Neural progenitor cell (in vitro differentiated cells): ENCODE results near the gene TRRAP.

ENCODE experiments used
- CTCF ChIP-seq: fragments of 200-600 bp; sonication (generic); IDR thresholded peaks from 2 replicates; pipeline ENCODE4 v1.5.1; 2017; ENCODE audit warnings: antibody characterized with exemption, mild to moderate bottlenecking
- EZH2 ChIP-seq: fragments of 200-600 bp; sonication (generic); IDR thresholded peaks from 2 replicates; pipeline ENCODE4 v1.6.1; 2017; ENCODE audit warnings: antibody characterized with exemption, mild to moderate bottlenecking, moderate library complexity
- EZH2phosphoT487 ChIP-seq: fragments of 200-600 bp; sonication (generic); IDR thresholded peaks from 2 replicates; pipeline ENCODE4 v1.6.1; 2017; ENCODE audit warnings: antibody characterized with exemption

GRCh38 chr7:99008181-99008631 lies 129.9 kb downstream of the TRRAP start:
- no peak for TF ChIP-seq CTCF
- no peak for TF ChIP-seq EZH2phosphoT487
- TF ChIP-seq EZH2: no peak
